CD4-positive, alpha-beta memory T cell (primary cell): ENCODE results near the gene CLIC1. TPM values are rescaled to one million over a fixed set of nuclear protein-coding genes. Genes with fewer than 3 reads are reported as not detected.

Experiments used
- CTCF ChIA-PET: fragments of 350-600 bp; sonication (Branson Sonifier 250); formaldehyde crosslinking; loops from one replicate; lab custom pipeline; 2021; ENCODE audit warnings: inconsistent platforms; ENCODE audit not compliant: partially characterized antibody; lab: Charles Lee
- POLR2A ChIA-PET: fragments of 350-600 bp; sonication (Branson Sonifier 250); formaldehyde crosslinking; loops from one replicate; lab custom pipeline; 2021; ENCODE audit not compliant: partially characterized antibody; lab: Charles Lee
- DNase-seq, 5 donors: peaks; one replicate each; pipeline versions ENCODE4 v3.0.0 to v3.0.0-alpha.2; 2020 to 2022; ENCODE audit warnings: mixed read lengths in 1 of 5
- H3K27ac ChIP-seq: one replicate; pipeline ENCODE4 v1.7.0; 2013; ENCODE audit warnings: low read depth, low read length
- H3K27me3 ChIP-seq: 2 replicates; pipeline ENCODE4 v1.7.0; 2013; ENCODE audit warnings: mild to moderate bottlenecking, low read length, moderate library complexity; ENCODE audit not compliant: insufficient read depth
- H3K36me3 ChIP-seq: 2 replicates; pipeline ENCODE4 v1.7.0; 2013; ENCODE audit warnings: mild to moderate bottlenecking, low read length, moderate library complexity; ENCODE audit not compliant: insufficient read depth
- H3K4me1 ChIP-seq: 2 replicates; pipeline ENCODE4 v1.7.0; 2013; ENCODE audit warnings: mild to moderate bottlenecking, low read length, moderate library complexity; ENCODE audit not compliant: insufficient read depth
- H3K4me3 ChIP-seq, 2 donors: one replicate each; pipeline ENCODE4 v1.7.0; 2013; ENCODE audit warnings: low read length in 2 of 2, mild to moderate bottlenecking in 1 of 2
- H3K9me3 ChIP-seq, 2 donors: one replicate each; pipeline ENCODE4 v1.7.0; 2013; ENCODE audit warnings: low read length in 2 of 2, control low read depth in 1 of 2; ENCODE audit not compliant: control insufficient read depth in 1 of 2
- H3K27ac Mint-ChIP-seq, 7 donors: one replicate each; pipeline ENCODE4 v1.8.0; 2020 to 2021; ENCODE audit warnings: mixed read lengths in 7 of 7, mild to moderate bottlenecking in 6 of 7, inconsistent platforms in 3 of 7, moderate library complexity in 3 of 7
- H3K27me3 Mint-ChIP-seq, 2 donors: one replicate each; pipeline ENCODE4 v1.8.0; 2020 to 2021; ENCODE audit warnings: mixed read lengths in 2 of 2
- H3K36me3 Mint-ChIP-seq, 2 donors: one replicate each; pipeline ENCODE4 v1.8.0; 2020 to 2021; ENCODE audit warnings: mixed read lengths in 2 of 2, inconsistent platforms in 1 of 2, mild to moderate bottlenecking in 1 of 2
- H3K4me1 Mint-ChIP-seq, 4 donors: one replicate each; pipeline ENCODE4 v1.8.0; 2020 to 2021; ENCODE audit warnings: mixed read lengths in 4 of 4, mild to moderate bottlenecking in 1 of 4
- H3K4me3 Mint-ChIP-seq, 8 donors: one replicate each; pipeline ENCODE4 v1.8.0; 2020 to 2021; ENCODE audit warnings: mixed read lengths in 8 of 8, mild to moderate bottlenecking in 7 of 8, moderate library complexity in 6 of 8, inconsistent platforms in 3 of 8
- H3K9me3 Mint-ChIP-seq, 8 donors: one replicate each; pipeline ENCODE4 v1.8.0; 2020 to 2021; ENCODE audit warnings: mixed read lengths in 8 of 8, mild to moderate bottlenecking in 5 of 8, inconsistent platforms in 3 of 8, moderate library complexity in 1 of 8
- intact Hi-C: fragments of 100-400 bp; cut with micrococcal nuclease; formaldehyde crosslinking; loops from one replicate; pipeline ENCODE4 v1.15.1; 2023
- polyA plus RNA-seq, 2 donors: library from polyadenylated mRNA; unstranded; fragments of 300-500 nt; fragmentation: Illumina TruSeq; gene quantifications; one replicate each; pipeline ENCODE4 v1.2.3, GENCODE V29; 2021
- total RNA-seq, 2 experiments: library from RNA; stranded (reverse); gene quantifications; one replicate each; pipeline ENCODE4 v1.2.3, GENCODE V29; 2021

The CLIC1 gene
- total and polyA plus RNA-seq, 4 experiments from 2014 or later, result 91.0 to 601 (median 280) TPM

DNA sequence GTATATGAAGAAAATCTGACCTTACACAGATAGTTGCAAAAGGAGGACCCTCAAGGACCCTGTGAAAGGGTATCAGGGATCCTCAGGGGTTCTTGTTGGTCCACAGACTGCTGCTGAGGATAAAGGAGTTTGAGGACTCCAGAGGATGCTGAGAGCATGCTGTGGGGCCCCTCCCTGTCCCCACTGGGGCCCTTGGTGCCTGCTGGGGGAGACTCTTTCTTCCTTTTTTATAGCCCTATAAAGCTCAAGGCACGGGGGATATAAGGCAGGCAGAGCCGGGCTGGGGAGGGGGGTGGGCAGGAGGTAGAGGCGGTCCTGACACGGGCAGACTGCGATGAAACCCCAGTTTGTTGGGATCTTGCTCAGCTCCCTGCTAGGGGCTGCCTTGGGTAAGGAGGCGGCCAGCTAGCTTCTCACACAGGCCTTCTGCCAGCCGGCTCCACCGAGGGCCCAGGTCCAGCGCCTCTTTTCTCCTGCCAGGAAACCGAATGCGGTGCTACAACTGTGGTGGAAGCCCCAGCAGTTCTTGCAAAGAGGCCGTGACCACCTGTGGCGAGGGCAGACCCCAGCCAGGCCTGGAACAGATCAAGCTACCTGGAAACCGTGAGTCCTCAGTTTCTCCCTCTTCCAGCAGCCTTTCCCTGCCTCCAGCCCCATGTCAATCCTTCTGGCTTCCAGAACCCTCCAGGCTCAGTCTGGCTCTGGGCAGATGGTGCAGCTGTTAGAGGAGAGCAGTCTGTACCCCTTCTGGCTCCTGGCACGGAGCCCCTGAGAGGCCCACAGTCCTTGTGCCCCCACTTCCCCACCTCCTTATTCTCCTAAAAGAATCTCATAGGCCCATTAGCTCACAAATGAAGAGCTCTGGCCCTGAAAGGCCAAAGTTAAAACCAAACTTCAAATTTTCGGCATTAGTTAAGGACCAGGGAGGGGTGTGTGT lies 21.0 kb downstream of the CLIC1 start, which contains the start of gene LY6G6D:
Gene LY6G6D (plus strand): TSS at position 327 of the 937 bp plus-strand sequence. CDS start 8 bp downstream, at position 335.
- H3K4me3 ChIP-seq, result no peak within 1 kb of the TSS
- H3K4me1 Mint-ChIP-seq, result peaks cover 5 to 16% (median 12%) of the 10 kb centered on the region in 4 donors
- no peak for DNase-seq
- ChIA-PET CTCF (no interaction called here), POLR2A (interaction anchor here (0.7 to 1.4 kb wide), 4 partner anchors 11 to 257 kb away, joined by 3 to 4 read pairs (median 3); partner anchors contain the start of gene C6orf47)
- no peaks in the 10 kb centered on the region for H3K36me3 ChIP-seq
- no peaks in the 10 kb centered on the region for H3K36me3 Mint-ChIP-seq
- H3K4me3 Mint-ChIP-seq, result no peak within 1 kb of the TSS
- intact Hi-C loops, result no loop called here
- peaks cover 0 to 1% of the 10 kb centered on the region in 2 donors for H3K27me3 Mint-ChIP-seq
- H3K9me3 Mint-ChIP-seq, result no peaks in the 10 kb centered on the region
- H3K9me3 ChIP-seq, result no peaks in the 10 kb centered on the region
- H3K27me3 ChIP-seq, result no peaks in the 10 kb centered on the region
- H3K4me1 ChIP-seq, result peaks cover 11% of the 10 kb centered on the region
- H3K27ac ChIP-seq, result no peak within 1 kb of the TSS
- no peak within 1 kb of the TSS for H3K27ac Mint-ChIP-seq

GRCh38 chr6:31713991-31714684 lies 22.2 kb downstream of the CLIC1 start:
- H3K4me3 Mint-ChIP-seq, result no peak overlapping the region
- CTCF ChIA-PET, result interaction anchor here (1.3 kb wide), 1 partner anchor 9 kb away, joined by 3 read pairs; the partner anchor contains the start of gene MPIG6B
- peak overlapping the region in 1 of 7 donors; percentile 2 for H3K27ac Mint-ChIP-seq

GRCh38 chr6:31713465-31713864 lies 22.9 kb downstream of the CLIC1 start:
- Histone ChIP-seq H3K27me3 (no peaks in the 10 kb centered on the region), H3K36me3 (no peaks in the 10 kb centered on the region), H3K9me3 (no peaks in the 10 kb centered on the region), H3K4me3 (no peak overlapping the region), H3K27ac (no peak overlapping the region), H3K4me1 (peaks cover 11% of the 10 kb centered on the region)
- CTCF ChIA-PET, result interaction anchor here (1.3 kb wide), 1 partner anchor 10 kb away, joined by 3 read pairs; the partner anchor contains the start of gene MPIG6B
- Mint-ChIP-seq H3K4me3 (no peak overlapping the region), H3K27me3 (peaks cover 0 to 1% of the 10 kb centered on the region in 2 donors), H3K36me3 (no peaks in the 10 kb centered on the region), H3K27ac (no peak overlapping the region), H3K9me3 (no peaks in the 10 kb centered on the region), H3K4me1 (peaks cover 5 to 16% (median 12%) of the 10 kb centered on the region in 4 donors)
- intact Hi-C loops, result no loop called here
- DNase-seq, result no peak
- POLR2A ChIA-PET, result interaction anchor here (0.8 kb wide), 1 partner anchor 10 kb away, joined by 3 read pairs; the partner anchor contains the start of gene ABHD16A

More at GRCh38 chr6:31713991-31714684, 22.2 kb downstream of the CLIC1 start:
- H3K36me3 Mint-ChIP-seq, result no peaks in the 10 kb centered on the region
- no peak for DNase-seq
- H3K27me3 Mint-ChIP-seq, result peaks cover 0 to 1% of the 10 kb centered on the region in 2 donors
- Histone ChIP-seq H3K27ac (no peak overlapping the region), H3K4me1 (peaks cover 11% of the 10 kb centered on the region), H3K27me3 (no peaks in the 10 kb centered on the region), H3K4me3 (no peak overlapping the region), H3K9me3 (no peaks in the 10 kb centered on the region), H3K36me3 (no peaks in the 10 kb centered on the region)
- POLR2A ChIA-PET, result interaction anchor here (1.4 kb wide), 1 partner anchor 13 kb away, joined by 4 read pairs; no protein-coding TSS in a partner anchor
- intact Hi-C loops, result no loop called here
- peaks cover 5 to 16% (median 12%) of the 10 kb centered on the region in 4 donors for H3K4me1 Mint-ChIP-seq
- H3K9me3 Mint-ChIP-seq, result no peaks in the 10 kb centered on the region

- no peaks in the 10 kb centered on the region for H3K9me3 Mint-ChIP-seq
- no peaks in the 10 kb centered on the region for H3K36me3 Mint-ChIP-seq
- CTCF ChIA-PET, result interaction anchor here (2.2 kb wide), 1 partner anchor 118 kb away, joined by 9 read pairs; no protein-coding TSS in a partner anchor
- Histone ChIP-seq H3K27ac (no peak overlapping the region), H3K36me3 (no peaks in the 10 kb centered on the region), H3K27me3 (no peaks in the 10 kb centered on the region), H3K9me3 (no peaks in the 10 kb centered on the region), H3K4me1 (peaks cover 11% of the 10 kb centered on the region), H3K4me3 (no peak overlapping the region)
- POLR2A ChIA-PET, result interaction anchor here (0.8 to 1.6 kb wide), 3 partner anchors 9 to 118 kb away, joined by 3 to 9 read pairs (median 6); partner anchors contain the start of gene ABHD16A
- peaks cover 0 to 1% of the 10 kb centered on the region in 2 donors for H3K27me3 Mint-ChIP-seq
- no peak for DNase-seq
- no peak overlapping the region for H3K4me3 Mint-ChIP-seq
- intact Hi-C loops, result no loop called here
- peaks cover 5 to 16% (median 12%) of the 10 kb centered on the region in 4 donors for H3K4me1 Mint-ChIP-seq
- peak overlapping the region in 1 of 7 donors; percentile 15 for H3K27ac Mint-ChIP-seq
Measured at GRCh38 chr6:31712296-31712695, 24.0 kb downstream of the CLIC1 start.

DNA sequence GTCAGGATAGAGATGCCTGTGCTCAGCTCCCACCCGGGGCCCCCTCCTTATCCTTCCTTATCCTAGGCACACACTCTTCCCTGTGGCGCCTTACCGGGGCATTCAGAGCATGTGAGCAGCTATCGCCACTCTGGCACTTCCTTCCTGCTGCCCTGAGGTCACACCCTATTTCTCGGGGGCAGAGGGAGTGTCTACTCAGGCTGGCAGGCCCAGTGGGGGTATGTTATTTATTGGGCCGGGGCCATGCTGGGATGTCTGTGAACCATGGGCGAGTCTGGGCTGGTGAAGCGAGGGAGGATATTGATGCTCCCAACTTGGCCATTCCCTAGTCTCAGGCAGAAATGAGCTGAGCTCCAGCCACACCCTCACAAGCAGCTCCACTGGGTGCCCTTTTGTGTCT lies 25.1 kb downstream of the CLIC1 start:
- CTCF ChIA-PET, result interaction anchor here (1.1 to 2.2 kb wide), 2 partner anchors 101 to 119 kb away, joined by 3 to 9 read pairs; no protein-coding TSS in a partner anchor
- peaks cover 11% of the 10 kb centered on the region for H3K4me1 ChIP-seq
- no peaks in the 10 kb centered on the region for H3K9me3 ChIP-seq
- Mint-ChIP-seq H3K36me3 (no peaks in the 10 kb centered on the region), H3K27me3 (peaks cover 0 to 1% of the 10 kb centered on the region in 2 donors), H3K27ac (peak overlapping the region in 1 of 7 donors; percentile 36), H3K4me3 (no peak overlapping the region), H3K9me3 (no peaks in the 10 kb centered on the region), H3K4me1 (peaks cover 5 to 16% (median 12%) of the 10 kb centered on the region in 4 donors)
- intact Hi-C loops, result no loop called here
- H3K36me3 ChIP-seq, result no peaks in the 10 kb centered on the region
- no peak overlapping the region for H3K4me3 ChIP-seq
- H3K27ac ChIP-seq, result no peak overlapping the region
- H3K27me3 ChIP-seq, result no peaks in the 10 kb centered on the region
- DNase-seq, result no peak
- POLR2A ChIA-PET, result interaction anchor here (1.6 kb wide), 1 partner anchor 8 kb away, joined by 9 read pairs; the partner anchor contains the start of gene ABHD16A

DNA sequence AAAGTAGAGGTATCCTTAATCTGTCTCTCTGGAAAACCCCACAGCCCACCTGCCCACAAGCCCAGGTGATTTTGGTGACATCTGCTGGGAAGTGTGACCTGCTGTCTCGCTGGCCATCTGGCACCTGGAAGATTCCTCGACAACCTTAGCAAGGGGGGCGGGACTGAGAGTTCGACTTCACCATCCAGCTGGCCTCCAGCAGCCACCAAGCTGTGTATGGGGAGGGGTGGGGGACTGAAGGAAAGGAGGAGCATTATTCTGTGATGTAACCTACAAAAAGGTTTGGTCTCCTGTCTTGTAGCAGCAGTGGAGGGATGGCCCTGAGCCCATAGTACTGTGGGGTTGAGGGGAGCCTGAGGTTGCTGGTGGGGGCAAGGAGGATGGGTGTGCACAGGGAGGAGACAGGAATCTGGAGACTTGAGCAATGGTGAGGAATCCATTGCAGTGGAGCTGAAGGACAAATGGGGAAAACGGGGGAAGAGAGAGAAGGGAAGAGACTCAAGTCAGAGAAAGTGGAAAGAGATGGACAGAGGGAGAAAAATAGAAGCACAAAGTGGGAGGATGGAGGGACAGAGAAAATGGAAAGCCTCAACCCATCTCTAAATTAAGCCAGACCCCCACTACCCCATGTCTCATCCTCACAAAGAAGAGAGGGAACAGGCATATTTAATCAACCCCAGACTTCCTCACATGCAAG lies 25.7 kb downstream of the CLIC1 start:
- H3K27ac ChIP-seq, result no peak overlapping the region
- H3K4me3 Mint-ChIP-seq, result peak overlapping the region in 1 of 8 donors; percentile 9
- H3K27me3 Mint-ChIP-seq, result peaks cover 0 to 1% of the 10 kb centered on the region in 2 donors
- H3K36me3 ChIP-seq, result no peaks in the 10 kb centered on the region
- H3K27ac Mint-ChIP-seq, result no peak overlapping the region
- H3K4me1 ChIP-seq, result peaks cover 11% of the 10 kb centered on the region
- H3K9me3 ChIP-seq, result no peaks in the 10 kb centered on the region
- intact Hi-C loops, result no loop called here
- ChIA-PET POLR2A (interaction anchor here (1.6 kb wide), 1 partner anchor 8 kb away, joined by 9 read pairs; the partner anchor contains the start of gene ABHD16A), CTCF (interaction anchor here (1.1 kb wide), 1 partner anchor 101 kb away, joined by 3 read pairs; no protein-coding TSS in a partner anchor)
- no peak for DNase-seq
- peaks cover 5 to 16% (median 12%) of the 10 kb centered on the region in 4 donors for H3K4me1 Mint-ChIP-seq
- no peak overlapping the region for H3K4me3 ChIP-seq
- H3K9me3 Mint-ChIP-seq, result no peaks in the 10 kb centered on the region
- H3K27me3 ChIP-seq, result no peaks in the 10 kb centered on the region
- no peaks in the 10 kb centered on the region for H3K36me3 Mint-ChIP-seq
